Panc1 (cell line): ENCODE data around the gene TBC1D26. TPM values are rescaled to one million over a fixed set of nuclear protein-coding genes. Genes with fewer than 3 reads are reported as not detected.

Experiments
- ATAC-seq: fragments of 200-7000 bp; cut with Tn5 transposase; 2 replicates; pipeline ENCODE4 v1.9.1; 2020; ENCODE audit warnings: mild to moderate bottlenecking, moderate library complexity
- BruUV-seq: library from RNA; stranded (reverse); fragments of 400-500 nt; replicated peaks from 2 replicates; lab custom pipeline; 2021; lab: Mats Ljungman, UMichigan
- CTCF ChIA-PET: fragments of 300-600 bp; sonication (Branson Sonifier 250); formaldehyde crosslinking; loops from one replicate; lab custom pipeline; 2022; ENCODE audit warnings: antibody characterized with exemption; lab: Charles Lee
- POLR2A ChIA-PET: fragments of 300-600 bp; sonication (Branson Sonifier 250); formaldehyde crosslinking; loops from one replicate; lab custom pipeline; 2022; ENCODE audit warnings: antibody characterized with exemption; lab: Charles Lee
- DNase-seq: peaks from one replicate; pipeline ENCODE4 v3.0.0-alpha.2; 2010; ENCODE audit warnings: low read depth, low spot score
- H3K27ac ChIP-seq: 2 replicates; pipeline ENCODE4 v1.5.1; 2011; ENCODE audit warnings: mild to moderate bottlenecking, low read length, inconsistent platforms
- H3K27me3 ChIP-seq: fragments of 200-500 bp; sonication (Bioruptor generic); 2 replicates; pipeline ENCODE4 v1.6.0; 2014; ENCODE audit warnings: low read length, inconsistent platforms; ENCODE audit not compliant: control insufficient read depth, insufficient read depth
- H3K36me3 ChIP-seq: fragments of 200-500 bp; sonication (Bioruptor generic); 2 replicates; pipeline ENCODE4 v1.5.1; 2014; ENCODE audit warnings: inconsistent platforms, mild to moderate bottlenecking, low read length, moderate library complexity; ENCODE audit not compliant: control insufficient read depth, insufficient read depth
- H3K4me1 ChIP-seq: 2 replicates; pipeline ENCODE4 v1.5.1; 2011; ENCODE audit warnings: inconsistent platforms, mild to moderate bottlenecking, low read length, moderate library complexity; ENCODE audit not compliant: control insufficient read depth, insufficient read depth
- H3K4me3 ChIP-seq, 2 experiments: 2 replicates each; pipeline ENCODE4 v1.5.1; 2011 to 2012; ENCODE audit warnings: low read depth in 2 of 2, low read length in 2 of 2, mild to moderate bottlenecking in 2 of 2, inconsistent platforms in 1 of 2, moderate library complexity in 1 of 2
- H3K9me3 ChIP-seq: fragments of 200-500 bp; sonication (Bioruptor generic); 2 replicates; pipeline ENCODE4 v1.5.1; 2014; ENCODE audit warnings: low read depth, mild to moderate bottlenecking, inconsistent platforms, low read length, moderate library complexity; ENCODE audit not compliant: control insufficient read depth, insufficient read depth
- POLR2AphosphoS5 ChIP-seq: IDR thresholded peaks from 2 replicates; pipeline ENCODE4 v1.6.1; 2012; ENCODE audit warnings: mild to moderate bottlenecking, low read depth, low read length, moderate library complexity
- SIN3A ChIP-seq: IDR thresholded peaks from 2 replicates; pipeline ENCODE4 v1.6.1; 2012; ENCODE audit warnings: low read depth, mild to moderate bottlenecking, low read length, moderate library complexity, borderline replicate concordance; ENCODE audit not compliant: insufficient read depth
- TCF7L2 ChIP-seq: IDR thresholded peaks from 2 replicates; pipeline ENCODE4 v1.6.1; 2011; ENCODE audit warnings: mild to moderate bottlenecking, low read depth, low read length, inconsistent platforms
- in situ Hi-C: cut with HindIII; loops from 2 replicates; pipeline ENCODE4 v1.10.0; 2016; ENCODE audit warnings: low sequenced_read_pairs, low pct_unique_long_range_greater_than_20kb
- intact Hi-C: fragments of 100-400 bp; cut with micrococcal nuclease; formaldehyde crosslinking; loops from one replicate; pipeline ENCODE4 v1.10.0; 2022; ENCODE audit not compliant: unreplicated experiment
- total RNA-seq: library from RNA; stranded (reverse); gene quantifications from one replicate; pipeline ENCODE4 v1.2.1, GENCODE V29; 2021; ENCODE audit not compliant: unreplicated experiment
- TF ChIP-seq, protein P1 (sequence below): fragments of 450-650 bp; IDR thresholded peaks from 2 replicates; pipeline ENCODE4 v1.5.1; 2017; ENCODE audit warnings: mild to moderate bottlenecking
- TF ChIP-seq, protein P2 (sequence below), 2 experiments: IDR thresholded peaks; 2 replicates each; pipeline ENCODE4 v1.6.1; 2011 to 2012; ENCODE audit warnings: low read depth in 2 of 2, control low read depth in 1 of 2, low read length in 1 of 2, mild to moderate bottlenecking in 1 of 2, moderate library complexity in 1 of 2; ENCODE audit not compliant: insufficient read depth in 1 of 2

TBC1D26 gene
- total RNA-seq, 1 experiment from 2014 or later: 0.05 TPM

DNA sequence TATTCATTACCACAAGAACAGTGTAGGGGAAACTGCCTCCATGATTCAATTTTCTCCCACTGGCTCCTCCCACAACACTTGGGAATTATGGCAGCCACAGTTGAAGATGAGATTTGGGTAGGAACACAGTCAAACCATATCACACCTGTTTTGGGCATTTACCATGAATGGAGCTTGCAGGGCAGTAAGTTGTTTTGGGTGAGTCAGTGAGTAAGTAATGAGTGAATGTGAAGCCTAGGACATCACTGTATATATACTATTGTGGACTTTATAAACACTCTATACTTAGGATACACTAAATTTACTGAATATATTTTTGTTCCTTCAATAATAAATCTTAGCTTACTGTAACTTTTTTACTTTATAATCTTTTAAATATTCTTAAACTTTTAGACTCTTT lies 48.1 kb downstream of the TBC1D26 start:
- no TSS peak for BruUV-seq
- Histone ChIP-seq H3K27me3 (peaks cover 4% of the 10 kb centered on the region; the same call in 1 of the 2 replicates), H3K4me3 (no peak overlapping the region), H3K4me1 (no peaks in the 10 kb centered on the region), H3K36me3 (no peaks in the 10 kb centered on the region), H3K27ac (no peak overlapping the region), H3K9me3 (no peaks in the 10 kb centered on the region)
- in situ Hi-C loops: no loop called here
- TF ChIP-seq, protein P1, sequence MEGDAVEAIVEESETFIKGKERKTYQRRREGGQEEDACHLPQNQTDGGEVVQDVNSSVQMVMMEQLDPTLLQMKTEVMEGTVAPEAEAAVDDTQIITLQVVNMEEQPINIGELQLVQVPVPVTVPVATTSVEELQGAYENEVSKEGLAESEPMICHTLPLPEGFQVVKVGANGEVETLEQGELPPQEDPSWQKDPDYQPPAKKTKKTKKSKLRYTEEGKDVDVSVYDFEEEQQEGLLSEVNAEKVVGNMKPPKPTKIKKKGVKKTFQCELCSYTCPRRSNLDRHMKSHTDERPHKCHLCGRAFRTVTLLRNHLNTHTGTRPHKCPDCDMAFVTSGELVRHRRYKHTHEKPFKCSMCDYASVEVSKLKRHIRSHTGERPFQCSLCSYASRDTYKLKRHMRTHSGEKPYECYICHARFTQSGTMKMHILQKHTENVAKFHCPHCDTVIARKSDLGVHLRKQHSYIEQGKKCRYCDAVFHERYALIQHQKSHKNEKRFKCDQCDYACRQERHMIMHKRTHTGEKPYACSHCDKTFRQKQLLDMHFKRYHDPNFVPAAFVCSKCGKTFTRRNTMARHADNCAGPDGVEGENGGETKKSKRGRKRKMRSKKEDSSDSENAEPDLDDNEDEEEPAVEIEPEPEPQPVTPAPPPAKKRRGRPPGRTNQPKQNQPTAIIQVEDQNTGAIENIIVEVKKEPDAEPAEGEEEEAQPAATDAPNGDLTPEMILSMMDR: no peak
- TF ChIP-seq TCF7L2: no peak
- TF ChIP-seq SIN3A: no peak
- TF ChIP-seq POLR2AphosphoS5: no peak
- TF ChIP-seq, protein P2, sequence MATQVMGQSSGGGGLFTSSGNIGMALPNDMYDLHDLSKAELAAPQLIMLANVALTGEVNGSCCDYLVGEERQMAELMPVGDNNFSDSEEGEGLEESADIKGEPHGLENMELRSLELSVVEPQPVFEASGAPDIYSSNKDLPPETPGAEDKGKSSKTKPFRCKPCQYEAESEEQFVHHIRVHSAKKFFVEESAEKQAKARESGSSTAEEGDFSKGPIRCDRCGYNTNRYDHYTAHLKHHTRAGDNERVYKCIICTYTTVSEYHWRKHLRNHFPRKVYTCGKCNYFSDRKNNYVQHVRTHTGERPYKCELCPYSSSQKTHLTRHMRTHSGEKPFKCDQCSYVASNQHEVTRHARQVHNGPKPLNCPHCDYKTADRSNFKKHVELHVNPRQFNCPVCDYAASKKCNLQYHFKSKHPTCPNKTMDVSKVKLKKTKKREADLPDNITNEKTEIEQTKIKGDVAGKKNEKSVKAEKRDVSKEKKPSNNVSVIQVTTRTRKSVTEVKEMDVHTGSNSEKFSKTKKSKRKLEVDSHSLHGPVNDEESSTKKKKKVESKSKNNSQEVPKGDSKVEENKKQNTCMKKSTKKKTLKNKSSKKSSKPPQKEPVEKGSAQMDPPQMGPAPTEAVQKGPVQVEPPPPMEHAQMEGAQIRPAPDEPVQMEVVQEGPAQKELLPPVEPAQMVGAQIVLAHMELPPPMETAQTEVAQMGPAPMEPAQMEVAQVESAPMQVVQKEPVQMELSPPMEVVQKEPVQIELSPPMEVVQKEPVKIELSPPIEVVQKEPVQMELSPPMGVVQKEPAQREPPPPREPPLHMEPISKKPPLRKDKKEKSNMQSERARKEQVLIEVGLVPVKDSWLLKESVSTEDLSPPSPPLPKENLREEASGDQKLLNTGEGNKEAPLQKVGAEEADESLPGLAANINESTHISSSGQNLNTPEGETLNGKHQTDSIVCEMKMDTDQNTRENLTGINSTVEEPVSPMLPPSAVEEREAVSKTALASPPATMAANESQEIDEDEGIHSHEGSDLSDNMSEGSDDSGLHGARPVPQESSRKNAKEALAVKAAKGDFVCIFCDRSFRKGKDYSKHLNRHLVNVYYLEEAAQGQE (IDR thresholded peaks at IDR 0.05; ENCODE audit: insufficient read depth in 1 of 2, low read depth in 2 of 2, low read length in 1 of 2): no peak
- ATAC-seq (no peak), DNase-seq (no peak)
- intact Hi-C loops: no loop called here
- POLR2A ChIA-PET: no interaction called here
- CTCF ChIA-PET: no interaction called here

DNA sequence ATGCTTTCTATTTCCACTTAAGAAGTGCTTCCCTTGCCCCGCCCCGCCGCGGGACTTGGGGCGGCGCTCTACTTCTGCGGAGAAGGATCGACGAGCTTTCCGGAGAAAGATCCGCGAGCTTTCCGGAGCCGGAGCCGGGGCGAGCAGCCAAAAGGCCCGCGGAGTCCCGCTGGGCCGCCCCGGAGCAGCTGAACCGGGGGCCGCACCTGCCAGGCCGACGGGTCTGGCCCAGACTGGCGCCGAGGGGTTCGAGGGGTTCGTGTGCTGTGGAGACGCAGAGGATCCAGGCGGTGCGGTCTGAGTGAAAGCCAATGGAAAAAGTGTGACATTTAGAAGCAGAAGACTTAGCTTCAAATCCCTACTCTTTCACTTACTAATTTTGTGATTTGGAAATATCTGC lies 50.8 kb downstream of the TBC1D26 start:
- no peak for DNase-seq
- peak overlapping the region; percentile 35 to 48 for H3K4me3 ChIP-seq
- no peaks in the 10 kb centered on the region for H3K36me3 ChIP-seq
- intact Hi-C loops: no loop called here
- no peak overlapping the region for H3K27ac ChIP-seq
- ChIA-PET CTCF (no interaction called here), POLR2A (no interaction called here)
- TF ChIP-seq POLR2AphosphoS5: no peak
- TF ChIP-seq, protein P2 (IDR thresholded peaks at IDR 0.05; ENCODE audit: insufficient read depth in 1 of 2, low read depth in 2 of 2, low read length in 1 of 2): no peak
- no peak for TF ChIP-seq TCF7L2
- TF ChIP-seq, protein P1: no peak
- no peak for TF ChIP-seq SIN3A
- no TSS peak for BruUV-seq
- in situ Hi-C loops: no loop called here
- no peaks in the 10 kb centered on the region for H3K9me3 ChIP-seq
- H3K4me1 ChIP-seq: no peaks in the 10 kb centered on the region
- peaks cover 4% of the 10 kb centered on the region; the same call in 1 of the 2 replicates for H3K27me3 ChIP-seq
- peak; percentile 61; the same call in 1 of the 2 replicates for ATAC-seq
